B cell (primary cell): ENCODE data around the gene ATAD3C. TPM values are rescaled to one million over a fixed set of nuclear protein-coding genes. Genes with fewer than 3 reads are reported as not detected.
A peak's percentile ranks its signal among the peaks of the same experiment; 100 is the strongest.
"Not testable (repeated sequence)": the region's sequence is repeated elsewhere in the genome, so short reads cannot be mapped to it uniquely, and the experiment has no call there.

Experiments
- ATAC-seq: fragments of 200-7000 bp; cut with Tn5 transposase; one replicate; pipeline ENCODE4 v1.10.0; 2021; ENCODE audit warnings: low read depth, mild to moderate bottlenecking, moderate number of reproducible peaks, moderate library complexity
- CTCF ChIA-PET: fragments of 350-600 bp; sonication (Branson Sonifier 250); formaldehyde crosslinking; loops from one replicate; lab custom pipeline; 2021; ENCODE audit warnings: antibody characterized with exemption, inconsistent platforms; lab: Charles Lee
- POLR2A ChIA-PET: fragments of 350-600 bp; sonication (Branson Sonifier 250); formaldehyde crosslinking; loops from one replicate; lab custom pipeline; 2021; ENCODE audit warnings: antibody characterized with exemption; lab: Charles Lee
- DNase-seq: peaks from one replicate; pipeline ENCODE4 v3.0.0; 2013
- H2AFZ ChIP-seq: 2 replicates; pipeline ENCODE4 v1.6.1; 2012; ENCODE audit warnings: mild to moderate bottlenecking, low read depth, low read length; ENCODE audit not compliant: insufficient read depth, poor library complexity, severe bottlenecking
- H3K27ac ChIP-seq, 2 donors: 1 replicate in 1 of 2; 2 replicates in 1 of 2; pipeline ENCODE4 v1.5.1; 2012 to 2013; ENCODE audit warnings: low read length in 2 of 2, mild to moderate bottlenecking in 2 of 2, moderate library complexity in 1 of 2
- H3K27me3 ChIP-seq, 4 experiments: fragments of 200-600 bp in 1 of 4; sonication (generic) in 1 of 4; replicated peaks in 1 of 4; 1 replicate in 2 of 4; 2 replicates in 2 of 4; pipeline versions ENCODE4 v1.6.1 to v1.7.0; 2013 to 2016; ENCODE audit warnings: low read length in 3 of 4, mild to moderate bottlenecking in 2 of 4, mixed read lengths in 1 of 4, moderate library complexity in 1 of 4; ENCODE audit not compliant: insufficient read depth in 4 of 4, control insufficient read depth in 3 of 4; ENCODE audit errors: control extremely low read depth in 1 of 4
- H3K36me3 ChIP-seq, 2 experiments: replicated peaks in 1 of 2; 1 replicate in 1 of 2; 2 replicates in 1 of 2; pipeline versions ENCODE4 v1.6.1 to v1.7.1; 2013; ENCODE audit warnings: low read length in 1 of 2; ENCODE audit not compliant: insufficient read depth in 2 of 2, control insufficient read depth in 1 of 2; ENCODE audit errors: control extremely low read depth in 1 of 2, extremely low read depth in 1 of 2
- H3K4me1 ChIP-seq, 2 donors: fragments of 200-600 bp in 1 of 2; sonication (generic) in 1 of 2; 1 replicate in 1 of 2; 2 replicates in 1 of 2; pipeline versions ENCODE4 v1.5.1 to v1.6.1; 2013 to 2017; ENCODE audit warnings: low read length in 2 of 2; ENCODE audit not compliant: control insufficient read depth in 2 of 2, insufficient read depth in 2 of 2
- H3K4me2 ChIP-seq: replicated peaks from 2 replicates; pipeline ENCODE3; 2012; ENCODE audit warnings: mild to moderate bottlenecking, low read depth, low read length; ENCODE audit not compliant: poor library complexity, severe bottlenecking
- H3K4me3 ChIP-seq, 5 experiments: fragments of 200-600 bp in 1 of 5; sonication (generic) in 1 of 5; 1 replicate in 3 of 5; 2 replicates in 2 of 5; pipeline versions ENCODE4 v1.5.1 to v1.7.0; 2011 to 2016; ENCODE audit warnings: low read length in 4 of 5, mild to moderate bottlenecking in 4 of 5, low read depth in 2 of 5, control low read depth in 1 of 5, moderate library complexity in 1 of 5; ENCODE audit not compliant: insufficient read depth in 1 of 5; ENCODE audit errors: control extremely low read depth in 1 of 5, extremely low read depth in 1 of 5
- H3K79me2 ChIP-seq: fragments of 200-600 bp; sonication (generic); one replicate; pipeline ENCODE4 v1.6.0; 2016; ENCODE audit warnings: low read length; ENCODE audit not compliant: control insufficient read depth, insufficient read depth
- H3K9ac ChIP-seq: fragments of 200-600 bp; sonication (generic); 2 replicates; pipeline ENCODE4 v1.6.1; 2017; ENCODE audit warnings: mild to moderate bottlenecking, low read length, moderate library complexity
- H3K9me3 ChIP-seq, 3 donors: one replicate each; pipeline versions ENCODE4 v1.6.1 to v1.7.1; 2013; ENCODE audit warnings: low read length in 2 of 3; ENCODE audit not compliant: control insufficient read depth in 2 of 3, insufficient read depth in 1 of 3; ENCODE audit errors: control extremely low read depth in 1 of 3
- H4K20me1 ChIP-seq: 2 replicates; pipeline ENCODE4 v1.6.0; 2012; ENCODE audit warnings: mild to moderate bottlenecking, low read length; ENCODE audit not compliant: insufficient read depth, control insufficient read depth, poor library complexity, severe bottlenecking
- H3K27ac Mint-ChIP-seq: one replicate; pipeline ENCODE4 v1.8.0; 2021; ENCODE audit warnings: mixed read lengths
- H3K27me3 Mint-ChIP-seq: one replicate; pipeline ENCODE4 v1.8.0; 2021; ENCODE audit warnings: mixed read lengths
- H3K4me1 Mint-ChIP-seq: one replicate; pipeline ENCODE4 v1.8.0; 2021; ENCODE audit warnings: mixed read lengths
- H3K4me3 Mint-ChIP-seq: one replicate; pipeline ENCODE4 v1.8.0; 2021; ENCODE audit warnings: mixed read lengths
- H3K9me3 Mint-ChIP-seq: one replicate; pipeline ENCODE4 v1.8.0; 2022; ENCODE audit warnings: mixed read lengths; ENCODE audit not compliant: insufficient read depth
- CTCF ChIP-seq: fragments of 200-600 bp; IDR thresholded peaks from one replicate; pipeline ENCODE4 v1.8.0; 2022; ENCODE audit warnings: antibody characterized with exemption, mild to moderate bottlenecking
- EZH2 ChIP-seq: IDR thresholded peaks from 2 replicates; pipeline ENCODE4 v1.6.1; 2012; ENCODE audit warnings: borderline replicate concordance, low read depth, mild to moderate bottlenecking, moderate library complexity, low read length; ENCODE audit not compliant: insufficient read depth, poor library complexity, severe bottlenecking
- WGBS: methylation state at CpG from one replicate; pipeline ENCODE4 v1.1.5; 2013; ENCODE audit warnings: missing lambda C conversion rate; ENCODE audit not compliant: insufficient coverage; 5-methylcytosine and 5-hydroxymethylcytosine counted together
- intact Hi-C: fragments of 100-400 bp; cut with micrococcal nuclease; formaldehyde crosslinking; loops from one replicate; pipeline ENCODE4 v1.10.0; 2022
- polyA plus RNA-seq: library from polyadenylated mRNA; depleted of rRNA; stranded (reverse); fragments of >200 nt; gene quantifications from 2 replicates; pipeline ENCODE4 v1.2.3, GENCODE V29; 2012
- total RNA-seq, 2 donors: library from RNA; stranded (reverse); fragments of 120-200 nt in 1 of 2; gene quantifications; 1 replicate in 1 of 2; 2 replicates in 1 of 2; pipeline versions ENCODE4 v1.2.3 to v1.2.4, GENCODE V29; 2013 to 2022

ATAD3C gene
- total and polyA plus RNA-seq, 2 donors (not counting 1 experiment from before 2014, with no cell fraction given): 0.20 to 1.1 TPM

DNA sequence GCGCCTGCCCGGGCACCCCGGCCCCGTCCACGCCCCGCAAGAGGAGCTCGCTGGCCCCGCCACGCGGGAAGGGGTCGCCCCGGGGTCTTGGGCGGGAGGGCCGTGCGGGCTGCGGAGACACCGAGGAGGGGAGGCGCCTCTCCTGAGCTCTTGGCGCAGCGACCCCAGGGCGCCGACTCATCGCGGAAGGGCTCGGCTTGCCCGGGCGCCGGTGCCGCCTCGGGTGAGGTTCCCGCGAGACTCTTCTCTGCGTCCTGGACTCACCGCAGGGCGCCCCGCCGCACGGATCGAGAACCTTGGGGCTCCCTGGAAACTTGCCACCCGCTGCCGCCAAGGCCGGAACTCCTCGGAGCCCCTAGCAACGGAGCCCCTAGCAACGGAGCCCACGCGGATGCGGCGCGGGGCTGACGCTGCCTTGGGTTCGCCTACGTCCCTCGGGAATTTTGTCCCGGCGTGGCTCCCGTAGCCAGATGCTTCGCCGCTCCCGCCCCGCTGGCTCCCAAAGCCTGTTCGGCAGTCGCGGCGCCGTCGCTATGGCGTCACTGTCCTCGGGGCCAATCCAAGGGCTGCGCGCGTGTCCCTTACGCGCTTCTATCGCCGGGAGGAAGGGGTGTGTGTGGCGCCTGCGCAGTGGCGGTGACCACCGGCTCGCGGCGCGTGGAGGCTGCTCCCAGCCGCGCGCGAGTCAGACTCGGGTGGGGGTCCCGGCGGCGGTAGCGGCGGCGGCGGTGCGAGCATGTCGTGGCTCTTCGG is 62.2 kb downstream of the ATAD3C start, which contains the start of gene ATAD3A:
ATAD3A (plus strand) TSS at position 630 of the 753 bp plus-strand sequence; CDS start at position 737, 107 bp downstream.
- H3K36me3 ChIP-seq: no peaks in the 10 kb centered on the region
- Mint-ChIP-seq H3K4me3 (peak within 1 kb of the TSS; percentile 95), H3K27ac (peak within 1 kb of the TSS; percentile 94), H3K4me1 (peaks cover 13% of the 10 kb centered on the region), H3K9me3 (no peaks in the 10 kb centered on the region), H3K27me3 (no peaks in the 10 kb centered on the region)
- no peaks in the 10 kb centered on the region for H3K9me3 ChIP-seq
- H3K27ac ChIP-seq: peak within 1 kb of the TSS; percentile 90 to 94
- peaks cover 12% of the 10 kb centered on the region for H3K79me2 ChIP-seq
- ChIA-PET POLR2A (interaction anchor here (0.6 to 0.7 kb wide), 2 partner anchors 220 to 414 kb away, joined by 3 read pairs; no protein-coding TSS in a partner anchor), CTCF (no interaction called here)
- H3K27me3 ChIP-seq: no peaks in the 10 kb centered on the region
- peaks cover 6 to 10% of the 10 kb centered on the region in 2 donors for H3K4me1 ChIP-seq
- no peak for TF ChIP-seq EZH2
- TF ChIP-seq CTCF: no peak
- intact Hi-C loops: loop anchor here (1.0 to 2.0 kb wide), 3 partner anchors 40 to 104 kb away; partner anchors contain the start of genes ATAD3B, MIB2 and SSU72
- H3K4me2 ChIP-seq: peak within 1 kb of the TSS; percentile 93
- H2AFZ ChIP-seq: peak within 1 kb of the TSS; percentile 76
- H4K20me1 ChIP-seq: no peaks in the 10 kb centered on the region
- DNase-seq: peak; percentile 97
- peak within 1 kb of the TSS; percentile 69 for H3K9ac ChIP-seq
- under 1% methylated on average over 99 of the region's 99 CpGs for WGBS
- ATAC-seq: peak; percentile 94
- peak within 1 kb of the TSS; percentile 47 to 92 (median 87) for H3K4me3 ChIP-seq

DNA sequence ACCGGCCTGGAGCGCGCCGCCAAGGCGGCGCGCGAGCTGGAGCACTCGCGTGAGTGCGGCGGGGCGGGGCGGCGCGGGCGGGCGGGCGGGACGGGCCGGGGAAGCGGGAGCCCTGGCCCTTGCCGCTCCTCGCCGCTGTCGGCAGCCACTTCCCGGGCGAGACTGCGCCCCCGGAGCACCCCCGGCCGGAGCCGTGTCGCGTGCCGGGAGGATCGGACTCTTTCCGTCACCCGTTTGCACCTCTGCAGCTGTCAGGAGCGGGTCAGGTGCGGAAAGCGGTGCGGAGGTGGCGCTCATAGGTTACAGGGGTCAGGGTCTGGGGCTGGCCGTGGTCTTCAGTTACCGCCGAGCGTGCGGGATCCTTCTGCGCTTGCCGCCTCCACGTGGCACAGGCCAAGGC is 62.9 kb downstream of the ATAD3C start:
- H3K9me3 Mint-ChIP-seq, CTCF ChIA-PET, H2AFZ ChIP-seq, POLR2A ChIA-PET, H3K27ac ChIP-seq, H3K27ac Mint-ChIP-seq, H3K27me3 ChIP-seq, H3K27me3 Mint-ChIP-seq, H3K4me2 ChIP-seq, H3K36me3 ChIP-seq, DNase-seq, H4K20me1 ChIP-seq, H3K9me3 ChIP-seq: not testable (repeated sequence)
- WGBS: 0% methylated on average over 5 of the region's 52 CpGs
- Mint-ChIP-seq H3K4me3 (peak overlapping the region; percentile 76), H3K4me1 (peaks cover 13% of the 10 kb centered on the region)
- Histone ChIP-seq H3K9ac (peak overlapping the region; percentile 69), H3K4me1 (peaks cover 6 to 10% of the 10 kb centered on the region in 2 donors), H3K4me3 (peak overlapping the region in 3 of 5 experiments; percentile 19 to 91 (median 44)), H3K79me2 (peaks cover 12% of the 10 kb centered on the region)
- intact Hi-C loops: loop anchor here (1.0 to 2.0 kb wide), 2 partner anchors 62 to 103 kb away; partner anchors contain the start of genes MIB2 and SSU72
- ATAC-seq: peak; percentile 5

GRCh38 chr1:1513675-1514074 is 64.2 kb downstream of the ATAD3C start:
- not testable (repeated sequence) for H3K27me3 Mint-ChIP-seq, ATAC-seq
- H3K79me2 ChIP-seq: peaks cover 12% of the 10 kb centered on the region

More at GRCh38 chr1:1513675-1514074, 64.2 kb downstream of the ATAD3C start:
- H3K27ac ChIP-seq, H3K4me2 ChIP-seq, H3K9me3 ChIP-seq, H4K20me1 ChIP-seq, CTCF ChIA-PET, H2AFZ ChIP-seq, POLR2A ChIA-PET, H3K9ac ChIP-seq, H3K4me3 ChIP-seq, H3K36me3 ChIP-seq, H3K9me3 Mint-ChIP-seq, H3K27ac Mint-ChIP-seq, DNase-seq, H3K27me3 ChIP-seq: not testable (repeated sequence)
- peaks cover 6 to 10% of the 10 kb centered on the region in 2 donors for H3K4me1 ChIP-seq
- WGBS: 94% methylated on average over 12 of the region's 18 CpGs
- Mint-ChIP-seq H3K4me3 (peak overlapping the region; percentile 73), H3K4me1 (peaks cover 13% of the 10 kb centered on the region)
- intact Hi-C loops: loop anchor here (2.0 kb wide), 1 partner anchor 61 kb away; the partner anchor contains the start of gene SSU72
